ENCODE measurements around the gene TXLNA.

Gene TXLNA

DNA sequence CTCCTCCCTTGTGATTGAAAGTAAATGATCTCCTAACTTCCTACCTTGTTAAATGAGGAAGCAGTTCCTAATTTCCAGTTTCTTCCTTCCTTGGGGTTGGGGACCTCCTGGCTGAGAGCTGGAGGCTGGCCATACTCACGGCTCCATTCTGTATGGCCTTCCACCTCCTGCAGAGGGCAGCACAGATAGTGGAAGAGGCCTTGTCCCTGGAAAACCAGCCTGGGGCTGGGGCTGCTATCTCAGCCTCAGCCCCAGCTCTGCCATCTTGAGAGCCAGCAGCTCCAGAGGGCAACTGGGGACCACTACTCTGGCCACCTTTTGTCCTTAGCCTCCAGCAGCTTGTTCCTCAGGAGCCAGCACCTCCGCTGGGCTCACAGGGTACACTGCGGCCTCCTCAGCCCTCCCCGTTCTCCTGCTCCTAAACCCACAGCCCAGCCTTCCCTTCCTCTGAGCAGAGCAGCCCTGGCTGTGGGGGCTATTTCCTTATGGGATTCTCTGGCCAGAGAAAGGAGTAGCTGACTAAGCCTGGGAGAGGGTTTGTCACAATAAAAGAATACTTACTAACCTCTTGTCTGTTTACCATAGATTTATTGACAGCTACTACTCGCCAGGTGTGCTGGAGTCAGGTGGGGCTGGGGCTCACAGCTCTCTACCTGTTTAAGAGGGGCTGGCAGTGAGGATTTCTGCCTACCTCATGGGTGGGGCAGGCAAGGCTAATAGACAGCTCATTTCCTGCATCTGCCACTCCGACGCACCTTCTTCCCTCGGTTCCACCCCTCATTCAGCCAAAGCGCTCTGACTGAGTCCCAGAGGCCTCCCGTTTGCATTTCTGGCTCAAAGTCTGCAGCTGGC is 36.4 kb downstream of the TXLNA start:
- peak; percentile 45 to 51 for DNase-seq (ENCODE audit: low read depth in 2 of 2)

- no peak for DNase-seq (ENCODE audit: low read depth in 2 of 2)
These were observed 37.1 kb downstream of the TXLNA start for GRCh38 chr1:32216566-32216965.

- DNase-seq (ENCODE audit: low read depth in 2 of 2): no peak
These were observed 39.5 kb downstream of the TXLNA start for GRCh38 chr1:32219022-32219421.

GRCh38 chr1:32220746-32221580 is 41.5 kb downstream of the TXLNA start:
- no peak for DNase-seq (ENCODE audit: low read depth in 2 of 2)

DNA sequence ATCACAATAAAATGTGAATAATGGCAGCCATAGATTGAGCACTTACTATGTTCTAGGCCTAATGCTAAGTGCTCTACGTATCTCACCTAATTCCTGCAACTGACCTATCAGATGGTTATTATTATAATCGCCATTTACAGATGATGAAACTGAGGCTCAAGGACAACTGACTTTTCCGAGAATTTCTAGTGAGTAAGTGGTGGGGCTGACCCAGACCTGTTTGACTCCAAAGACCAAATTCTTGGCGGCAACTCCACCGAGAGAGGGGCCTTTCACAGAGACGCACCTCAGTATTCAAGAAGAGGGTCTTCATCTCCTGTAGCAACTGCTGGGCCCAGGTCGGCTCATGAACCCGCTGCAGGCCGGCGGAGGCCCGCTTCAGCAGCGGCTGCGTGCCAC is 42.1 kb downstream of the TXLNA start:
- no peak for DNase-seq (ENCODE audit: low read depth in 2 of 2)

GRCh38 chr1:32221980-32222755 is 42.7 kb downstream of the TXLNA start, which contains the start of the genes EIF3I and TMEM234:
TSS of gene EIF3I (plus strand) at chr1:32222407. CDS start at chr1:32222442, 35 bp downstream.
TSS of gene TMEM234 (minus strand) at chr1:32222353. CDS start at chr1:32222322, 31 bp downstream.
- DNase-seq (ENCODE audit: low read depth in 2 of 2): peak; percentile 78 to 83

DNA sequence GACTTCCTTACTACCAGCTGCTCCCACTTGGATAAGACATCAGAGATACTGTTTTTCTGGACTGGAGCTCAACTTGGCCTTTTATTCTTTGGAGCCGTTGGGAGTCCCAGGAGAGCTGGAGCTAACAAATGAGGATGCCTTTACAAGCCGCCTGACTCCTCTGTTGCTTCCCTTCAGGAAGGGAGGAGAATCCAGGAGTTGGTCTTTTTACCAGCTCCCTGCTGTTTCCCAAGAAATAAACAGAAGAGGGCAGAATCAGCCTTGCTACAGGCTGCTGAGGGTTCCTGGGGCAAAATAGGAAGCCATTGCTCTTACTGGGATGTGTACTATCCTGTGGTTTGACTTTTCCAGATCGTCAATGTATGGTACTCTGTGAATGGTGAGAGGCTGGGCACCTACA is 44.2 kb downstream of the TXLNA start:
- no peak for DNase-seq (ENCODE audit: low read depth in 2 of 2)

DNA sequence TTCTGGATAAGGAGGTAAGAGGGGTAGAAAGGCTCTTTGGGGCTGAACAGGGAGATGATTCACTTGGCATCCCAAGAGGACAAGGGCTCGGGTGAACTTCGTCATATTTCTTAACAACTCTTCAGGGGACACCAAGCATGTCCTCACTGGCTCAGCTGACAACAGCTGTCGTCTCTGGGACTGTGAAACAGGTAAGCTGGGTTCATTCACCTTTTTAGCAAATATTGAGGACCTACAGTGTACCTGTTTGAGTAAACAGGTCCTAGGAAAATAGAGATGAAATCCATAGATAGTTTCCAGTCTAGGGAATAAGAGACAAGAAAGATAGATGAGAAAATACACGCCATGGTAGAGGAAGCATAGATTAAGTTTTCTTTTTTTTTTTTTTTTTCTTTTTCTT is 44.8 kb downstream of the TXLNA start:
- DNase-seq (ENCODE audit: low read depth in 2 of 2): no peak

DNA sequence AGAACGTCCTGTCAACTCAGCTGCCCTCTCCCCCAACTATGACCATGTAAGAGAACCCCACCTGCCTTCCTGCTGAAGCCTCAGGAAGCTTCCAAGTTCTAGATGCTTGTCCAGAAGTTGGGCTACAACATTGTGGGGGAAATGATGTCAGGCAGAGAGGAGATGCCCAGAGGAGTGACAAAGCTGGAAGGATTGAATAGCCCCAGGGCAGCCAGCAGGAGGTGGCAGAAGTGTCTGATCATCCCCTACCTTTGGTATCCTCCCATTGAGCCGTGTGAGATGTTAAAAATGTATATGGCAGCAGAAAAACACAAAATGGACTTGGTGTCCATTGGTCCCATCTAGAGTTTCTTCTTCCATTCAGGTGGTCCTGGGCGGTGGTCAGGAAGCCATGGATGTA is 49.3 kb downstream of the TXLNA start:
- DNase-seq (ENCODE audit: low read depth in 2 of 2): no peak

- DNase-seq (ENCODE audit: low read depth in 2 of 2): no peak
These were observed 52.5 kb downstream of the TXLNA start for GRCh38 chr1:32231843-32232432.

GRCh38 chr1:32232558-32233304 is 53.3 kb downstream of the TXLNA start:
- DNase-seq (ENCODE audit: low read depth in 2 of 2): no peak

GRCh38 chr1:32234792-32235191 is 55.3 kb downstream of the TXLNA start:
- DNase-seq (ENCODE audit: low read depth in 2 of 2): no peak

GRCh38 chr1:32239337-32239736 is 59.9 kb downstream of the TXLNA start:
- DNase-seq (ENCODE audit: low read depth in 2 of 2): no peak

DNA sequence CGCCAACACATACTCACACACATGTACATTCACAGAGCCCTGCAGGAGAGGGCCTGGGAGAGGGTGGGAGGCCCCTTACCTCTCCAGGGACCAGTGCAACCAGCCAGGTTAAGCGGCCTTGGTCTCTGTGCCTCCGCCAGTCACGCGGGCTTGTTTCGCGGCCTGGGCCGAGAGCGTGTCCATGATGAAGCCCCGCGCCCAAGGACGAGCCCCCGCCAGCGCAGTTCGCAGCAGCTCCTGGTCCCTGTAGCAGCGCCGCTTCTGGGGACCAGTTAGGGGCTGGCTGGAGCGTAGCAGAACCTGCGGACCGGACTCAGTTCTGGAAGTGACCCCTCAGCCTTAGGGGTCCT is 60.3 kb downstream of the TXLNA start:
- DNase-seq (ENCODE audit: low read depth in 2 of 2): no peak

DNA sequence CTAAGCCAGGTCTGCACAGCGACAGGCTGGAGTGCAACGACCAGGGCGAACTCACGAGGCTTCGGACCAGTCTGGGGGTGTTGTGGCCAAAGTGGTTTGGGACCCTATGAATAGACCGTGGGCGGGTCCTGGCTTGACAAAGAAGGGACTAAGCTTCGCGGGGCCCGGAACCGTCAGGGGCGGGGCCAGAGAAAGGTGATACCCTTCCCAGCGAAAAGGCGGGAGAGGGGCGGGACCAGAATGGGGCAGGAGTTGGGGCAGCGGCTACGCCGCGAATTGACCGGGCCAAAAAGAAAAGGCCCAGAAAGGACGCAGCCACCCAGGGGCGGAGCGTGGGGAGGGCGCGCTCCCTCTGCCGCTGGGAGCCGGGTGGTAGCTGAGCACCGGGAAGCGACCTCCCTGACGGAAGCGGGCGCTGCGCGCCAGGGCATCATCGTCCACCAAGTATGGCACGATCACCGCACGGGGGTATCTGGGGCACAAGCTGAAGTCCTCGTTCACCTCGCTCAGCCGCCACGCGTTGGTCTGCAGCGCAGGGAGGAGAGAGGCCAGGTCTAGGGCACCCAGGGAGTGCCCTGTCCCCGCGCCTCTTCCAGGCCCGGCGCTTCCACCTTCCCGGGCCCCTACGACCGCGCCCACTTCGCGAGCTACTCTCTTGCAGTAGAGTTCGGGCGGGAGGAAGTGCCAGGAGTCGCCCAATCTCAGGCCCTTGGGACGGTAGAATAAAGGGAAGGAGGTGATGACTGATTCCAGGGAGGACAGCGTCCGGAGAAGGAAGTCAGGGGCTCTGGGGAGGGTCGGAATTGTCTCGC is 60.9 kb downstream of the TXLNA start:
- peak in 1 of 2 donors; percentile 36 for DNase-seq (ENCODE audit: low read depth in 2 of 2)

DNA sequence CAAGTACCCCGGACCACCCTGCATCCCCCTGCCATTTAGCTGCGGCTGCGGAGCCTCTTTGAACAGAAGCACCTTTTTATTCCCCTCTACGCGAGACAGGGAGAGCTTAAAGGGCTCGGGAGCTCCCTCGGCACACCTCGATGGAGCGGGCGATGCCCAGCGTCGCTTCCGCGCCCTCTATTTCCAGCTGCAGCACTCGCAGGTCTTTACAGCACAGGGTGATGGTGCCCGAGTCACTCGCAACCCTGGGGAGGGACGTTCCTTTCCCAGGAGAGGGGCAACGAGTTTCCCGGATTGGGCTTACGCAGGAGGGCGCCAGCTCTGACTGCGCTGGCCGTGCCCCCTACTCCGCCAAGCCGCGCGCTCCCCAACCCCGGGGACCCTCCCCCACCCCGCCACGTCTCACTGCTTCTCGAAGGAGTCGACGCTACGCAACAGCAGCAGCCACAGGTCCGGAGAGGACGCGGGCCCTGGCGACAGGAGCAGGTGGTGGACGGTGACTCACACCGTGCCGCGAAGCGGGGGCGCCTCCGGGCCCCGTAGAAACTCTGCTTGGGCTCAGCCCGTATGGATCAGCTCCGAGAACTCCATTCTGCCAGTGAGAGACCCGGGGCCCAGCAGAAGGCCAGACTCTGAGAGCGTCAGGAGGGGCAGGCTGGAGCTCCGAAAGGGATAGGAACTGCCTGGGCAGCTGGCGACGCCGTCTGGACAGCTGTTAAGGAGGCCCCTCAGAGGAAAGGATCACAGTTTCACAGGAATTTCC is 61.7 kb downstream of the TXLNA start:
- peak in 1 of 2 donors; percentile 31 for DNase-seq (ENCODE audit: low read depth in 2 of 2)

DNA sequence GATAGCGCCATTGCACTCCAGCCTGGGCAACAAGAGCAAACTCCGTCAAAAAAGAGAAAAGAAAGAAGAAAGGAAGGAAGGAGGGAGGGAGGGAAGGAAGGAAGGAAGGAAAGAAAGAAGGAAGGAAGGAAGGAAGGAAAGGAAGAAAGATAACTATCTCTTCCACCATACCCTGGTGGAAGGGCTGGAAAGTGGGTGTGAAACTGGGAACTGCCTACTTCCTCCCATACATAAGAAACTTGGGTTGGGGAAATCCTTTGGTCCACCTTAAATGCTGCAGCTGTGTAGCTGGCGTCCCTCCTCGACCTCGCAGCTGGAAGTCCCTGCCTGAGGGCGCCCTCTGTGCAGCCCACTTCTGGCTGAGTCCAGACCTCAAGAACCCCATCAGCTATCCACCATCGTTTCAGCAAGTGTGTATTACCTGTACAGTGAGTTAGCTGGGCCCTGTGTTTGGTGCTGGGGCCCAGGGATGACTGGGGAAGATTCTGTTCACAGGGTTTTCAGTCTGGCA is 62.9 kb downstream of the TXLNA start:
- DNase-seq (ENCODE audit: low read depth in 2 of 2): no peak

DNA sequence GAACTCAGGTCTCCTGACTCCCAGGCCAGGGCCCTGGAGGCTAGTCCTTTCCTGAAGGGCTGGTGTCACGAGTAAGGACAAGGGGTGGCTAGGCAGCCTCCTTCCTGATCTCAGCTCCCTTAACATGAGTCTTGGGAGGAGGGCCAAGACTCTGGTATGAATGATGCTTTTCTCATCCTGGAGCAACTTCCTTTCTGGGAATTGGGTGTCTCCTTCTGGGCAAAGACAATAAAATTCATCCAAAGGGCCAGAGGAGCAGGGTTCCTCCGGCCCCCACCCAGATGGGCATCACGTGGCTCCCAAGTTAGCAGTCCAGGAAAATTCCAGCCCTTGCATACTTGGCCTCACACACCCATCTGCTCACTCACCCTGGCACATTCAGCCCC is 67.4 kb downstream of the TXLNA start, which contains the start of gene FAM167B:
FAM167B (plus strand) TSS at position 335 of the 386 bp plus-strand sequence. CDS start 200 bp downstream, outside the sequence.
- DNase-seq (ENCODE audit: low read depth in 2 of 2): no peak

DNA sequence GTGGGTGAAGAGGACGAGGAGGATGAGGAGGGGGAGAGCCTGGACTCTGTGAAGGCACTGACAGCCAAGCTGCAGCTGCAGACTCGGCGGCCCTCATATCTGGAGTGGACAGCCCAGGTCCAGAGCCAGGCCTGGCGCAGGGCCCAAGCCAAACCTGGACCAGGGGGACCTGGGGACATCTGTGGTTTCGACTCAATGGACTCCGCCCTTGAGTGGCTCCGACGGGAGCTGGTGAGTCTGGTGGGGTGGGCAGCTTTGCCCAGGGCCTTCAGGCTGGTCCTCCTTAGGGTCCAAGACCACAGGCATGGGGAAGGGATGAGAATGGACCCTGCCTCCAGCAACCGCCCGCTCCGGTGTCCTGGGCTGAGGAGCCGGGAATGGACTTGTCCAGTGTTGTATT is 68.0 kb downstream of the TXLNA start:
- DNase-seq (ENCODE audit: low read depth in 2 of 2): no peak

Measured in stimulated activated CD4-positive, alpha-beta T cell treated with anti-CD3 and anti-CD28 coated beads, Interleukin-1b, Interleukin-23, amount 100 ng/mL, for 4 hours (primary cell).